COLO668 (cell line): ENCODE results near the gene TMEM63C.

Experiments
- DNase-seq: peaks from one replicate; lab custom pipeline; 2025; ENCODE audit not compliant: unreplicated experiment; lab: John Stamatoyannopoulos, UW

Gene TMEM63C

GRCh38 chr14:77194706-77195105 lies 13.1 kb downstream of the TMEM63C start:
- DNase-seq, result no peak

GRCh38 chr14:77195766-77196165 lies 14.2 kb downstream of the TMEM63C start:
- no peak for DNase-seq

- DNase-seq, result no peak
Observed at GRCh38 chr14:77197988-77198387, 16.4 kb downstream of the TMEM63C start.

DNA sequence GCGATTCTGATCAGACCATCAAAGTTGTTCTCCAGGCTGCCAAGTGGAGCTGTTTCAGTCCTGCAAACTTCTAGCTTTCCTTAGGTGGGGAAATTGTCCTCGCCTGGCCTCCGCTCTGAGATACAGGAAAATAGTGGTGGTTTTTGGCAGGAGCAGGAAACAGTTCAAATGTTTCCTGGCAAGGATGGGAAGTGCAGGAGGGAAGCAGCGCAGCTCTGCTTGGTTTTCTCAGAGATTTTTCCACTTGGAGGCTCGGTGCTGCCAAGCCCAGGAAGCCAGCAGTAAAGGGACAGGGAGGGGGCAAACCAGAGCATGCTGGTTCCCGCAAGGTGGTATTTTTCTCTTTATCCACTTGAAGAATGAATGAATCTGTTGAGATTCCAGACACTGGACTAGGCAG lies 17.0 kb downstream of the TMEM63C start:
- no peak for DNase-seq

DNA sequence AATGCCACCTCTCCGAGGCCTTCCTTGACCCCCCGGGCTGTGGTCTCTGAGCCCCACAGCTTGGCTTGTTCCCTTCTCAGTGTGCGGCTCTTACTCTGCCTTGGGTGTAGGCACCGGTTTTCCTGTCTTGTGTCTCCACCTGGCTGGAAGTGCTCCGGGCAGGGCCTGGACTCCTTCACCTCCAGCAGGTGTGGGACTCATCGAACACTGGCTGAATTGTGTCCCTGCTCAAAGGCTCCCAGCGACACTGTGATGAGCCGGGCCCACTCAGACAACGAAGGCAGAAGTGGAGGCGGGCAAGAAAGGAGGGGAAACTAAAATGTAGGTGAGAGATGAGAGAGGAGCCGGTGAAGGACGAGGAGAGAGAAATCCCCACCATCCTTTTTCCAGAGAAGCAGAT lies 18.0 kb downstream of the TMEM63C start:
- no peak for DNase-seq

- no peak for DNase-seq
Observed at GRCh38 chr14:77200406-77200985, 18.9 kb downstream of the TMEM63C start.

- DNase-seq, result no peak
Observed at GRCh38 chr14:77201696-77202095, 20.1 kb downstream of the TMEM63C start.

DNA sequence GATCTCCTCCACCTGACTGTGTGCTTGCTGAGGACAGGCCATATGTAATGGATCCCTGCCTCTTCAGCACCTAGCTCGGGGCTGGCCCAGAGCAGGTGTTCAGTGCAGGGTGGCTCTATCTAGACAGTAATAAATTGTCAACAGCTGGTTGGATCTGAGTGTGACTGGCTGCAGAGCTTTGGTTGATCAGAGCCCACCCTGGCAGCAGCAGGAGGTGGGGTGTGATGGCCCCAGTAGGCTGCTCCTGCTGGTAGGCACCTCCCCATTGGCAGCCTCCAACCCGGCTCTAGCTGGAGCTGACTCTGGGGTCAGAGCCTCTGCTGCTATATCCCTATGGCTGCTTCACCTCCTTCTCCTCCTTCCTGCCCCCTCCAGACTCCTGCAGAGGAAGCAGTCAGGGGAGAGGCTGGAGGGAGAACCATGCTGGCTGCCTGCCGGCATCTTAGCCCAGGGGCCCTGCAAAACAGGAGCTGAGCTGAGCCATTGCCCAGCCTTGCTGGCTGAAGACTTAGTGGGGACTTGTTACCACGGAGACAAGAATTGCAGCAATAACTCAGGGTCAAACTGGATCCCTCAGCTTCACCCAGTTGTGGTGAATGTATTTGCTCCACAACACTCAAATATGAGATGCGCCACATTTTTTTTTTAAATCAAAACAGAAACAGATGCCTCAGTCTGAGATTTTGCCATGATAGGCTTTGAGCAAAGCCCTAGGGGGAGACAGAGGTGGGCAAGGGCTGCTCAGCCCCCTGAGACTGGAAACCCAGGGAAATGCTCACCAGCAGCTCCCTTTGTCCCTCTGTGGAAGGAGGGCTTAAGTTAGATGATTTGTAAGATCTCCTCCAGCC lies 22.2 kb downstream of the TMEM63C start:
- peak; percentile 64 for DNase-seq

DNA sequence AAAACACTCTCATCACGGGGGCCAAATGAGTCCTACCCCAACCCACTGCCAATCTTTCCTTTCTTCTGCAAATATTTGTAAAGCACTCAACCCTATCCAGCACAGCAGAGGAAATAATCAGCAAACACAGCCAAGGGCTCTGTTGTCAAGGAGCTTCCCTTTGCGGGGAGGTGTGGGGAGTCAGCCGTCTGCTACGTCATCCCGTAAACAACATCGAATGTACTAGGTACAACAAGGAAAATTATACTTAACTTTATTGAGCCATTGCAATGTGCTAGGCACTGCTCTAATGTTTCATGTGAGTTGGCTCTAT lies 22.8 kb downstream of the TMEM63C start:
- peak; percentile 89 for DNase-seq

- DNase-seq, result no peak
Observed at GRCh38 chr14:77204907-77205306, 23.3 kb downstream of the TMEM63C start.

- no peak for DNase-seq
Observed at GRCh38 chr14:77205566-77205965, 24.0 kb downstream of the TMEM63C start.

DNA sequence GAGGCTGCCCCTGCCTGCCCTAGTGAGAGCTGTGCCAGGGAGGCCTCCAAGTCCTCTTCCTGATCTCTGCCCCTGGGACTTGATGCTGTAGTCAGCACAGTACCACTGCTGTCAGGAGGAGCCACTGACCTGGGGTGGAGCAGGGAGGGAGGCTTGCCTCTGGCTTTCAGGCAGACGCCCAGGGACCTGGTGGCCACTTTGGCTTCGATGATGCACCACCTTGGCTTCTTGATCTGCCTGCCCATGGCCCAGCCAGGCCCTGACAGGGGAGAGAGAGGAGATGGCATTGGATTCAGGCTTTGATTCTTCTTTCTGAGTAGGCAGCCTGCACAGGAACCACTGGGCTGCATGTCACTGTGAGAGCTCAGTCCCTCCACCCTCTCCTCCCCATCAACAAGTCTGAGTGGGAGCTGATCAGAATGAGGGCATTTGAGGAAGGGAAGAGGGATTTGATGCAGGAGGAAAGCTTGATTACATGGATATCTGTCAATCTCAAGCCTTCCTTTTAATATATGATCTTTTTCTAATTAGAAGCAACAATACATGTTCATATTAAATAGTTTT lies 24.7 kb downstream of the TMEM63C start:
- DNase-seq, result no peak

- peak; percentile 64 for DNase-seq
Observed at GRCh38 chr14:77206877-77207389, 25.3 kb downstream of the TMEM63C start.

- DNase-seq, result peak; percentile 64
Observed at GRCh38 chr14:77208291-77208978, 26.8 kb downstream of the TMEM63C start.

DNA sequence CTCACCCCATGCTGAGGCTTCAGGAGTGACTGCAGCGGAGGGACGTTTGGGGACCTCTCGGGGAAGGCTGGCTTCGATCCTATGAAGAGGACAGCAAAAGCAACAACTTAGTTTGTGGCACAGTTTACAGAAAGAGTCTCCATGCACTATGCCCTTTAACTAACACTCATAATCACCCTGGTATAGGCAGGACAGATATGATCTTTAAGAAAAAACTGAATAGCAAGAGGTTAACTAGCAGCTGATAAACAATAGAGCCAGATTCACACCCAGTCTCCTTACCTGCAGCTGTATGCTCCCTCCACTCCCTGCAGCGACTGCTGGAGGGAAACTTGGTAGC lies 27.4 kb downstream of the TMEM63C start:
- no peak for DNase-seq

DNA sequence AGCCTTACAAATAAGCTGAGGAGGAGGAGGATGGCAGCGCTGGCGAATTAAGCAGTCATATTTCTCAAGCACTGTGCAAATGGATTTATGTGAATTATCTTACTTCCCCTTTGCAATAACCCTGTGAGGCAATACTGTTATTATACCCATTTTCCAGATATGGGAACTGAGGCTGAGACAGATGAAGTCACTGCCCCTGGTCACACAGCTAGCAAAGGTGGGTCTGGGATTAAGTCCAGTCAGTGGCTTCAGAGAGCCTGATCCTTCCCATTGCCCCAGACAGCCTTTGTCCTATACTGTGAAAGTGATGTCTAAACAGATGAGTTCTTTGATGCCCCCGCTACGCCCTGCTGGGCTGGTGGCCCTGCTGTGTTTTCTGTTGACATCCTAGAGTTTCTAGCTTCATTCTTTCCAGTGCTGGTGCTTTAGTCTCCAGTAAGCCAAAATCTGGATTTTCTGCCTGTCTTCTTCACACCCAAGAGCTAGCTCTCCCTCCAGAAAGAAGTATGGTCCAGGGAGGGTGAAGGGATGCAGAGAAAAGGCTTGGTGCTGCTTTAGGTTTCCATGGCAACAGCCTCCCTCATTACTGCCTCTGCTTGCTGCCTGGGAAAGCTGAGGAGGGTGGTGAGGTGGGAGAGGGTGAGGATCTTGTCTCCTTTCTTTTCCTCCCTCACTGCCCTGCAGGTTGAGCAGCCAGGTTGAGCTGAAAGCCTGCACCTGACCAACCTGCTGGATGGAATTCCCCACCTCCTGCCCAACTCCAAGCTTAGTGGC lies 30.7 kb downstream of the TMEM63C start:
- no peak for DNase-seq

DNA sequence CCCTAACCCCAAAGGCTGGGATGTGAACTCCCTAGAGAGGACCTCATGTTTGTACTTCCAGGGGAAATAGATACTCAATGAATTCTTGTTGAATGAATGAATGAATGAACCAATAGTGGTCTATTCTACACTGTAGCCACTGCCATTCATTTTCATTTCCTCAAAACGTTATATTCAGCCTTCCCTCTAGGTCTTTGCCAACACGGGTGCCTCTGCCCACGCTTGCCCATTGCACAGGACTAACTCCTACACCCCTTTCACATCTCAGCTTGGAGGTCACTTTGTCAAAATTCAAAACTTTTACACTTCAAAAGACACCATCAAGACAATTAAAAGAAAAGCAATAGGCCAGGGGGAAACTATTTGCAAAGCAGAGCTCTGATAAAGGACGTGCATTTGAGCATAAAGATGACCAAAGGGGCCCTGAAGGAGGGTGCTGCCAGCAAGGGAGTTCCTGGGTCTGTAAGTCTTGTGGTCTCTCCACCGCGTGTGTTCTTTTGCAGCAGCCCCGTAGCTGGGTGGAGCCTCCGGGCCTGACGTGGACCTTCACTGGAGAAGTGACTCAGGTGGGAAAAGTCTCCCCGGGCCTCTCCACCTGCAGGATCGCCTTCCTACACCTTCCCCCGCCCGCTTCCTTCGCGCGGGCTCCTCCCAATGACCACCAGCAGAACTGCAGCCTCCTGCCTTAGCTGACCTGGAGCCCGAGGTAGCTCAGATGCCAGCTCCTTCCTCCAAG lies 31.5 kb downstream of the TMEM63C start:
- peak; percentile 90 for DNase-seq

- DNase-seq, result no peak
Observed at GRCh38 chr14:77213679-77214016, 32.0 kb downstream of the TMEM63C start.

- DNase-seq, result no peak
Observed at GRCh38 chr14:77214216-77214615, 32.6 kb downstream of the TMEM63C start.

DNA sequence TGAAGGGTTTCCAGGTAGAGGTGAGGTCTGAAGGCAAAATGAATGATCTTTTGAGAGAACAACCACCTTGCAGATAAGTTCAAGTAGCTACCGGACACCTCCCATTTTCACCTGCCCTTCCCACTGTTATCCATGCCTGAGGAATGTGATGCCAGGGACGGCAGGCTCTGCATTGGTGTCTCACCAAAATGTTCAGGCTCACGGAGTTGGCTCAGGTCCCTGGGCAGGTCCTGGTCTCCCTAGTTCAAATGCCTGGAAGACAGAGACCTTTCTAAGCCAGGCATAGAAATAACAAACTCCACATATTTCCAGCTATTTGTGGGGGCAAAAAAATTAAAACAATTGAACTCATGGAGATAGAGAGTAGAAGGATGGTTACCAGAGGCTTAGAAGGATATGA lies 36.0 kb downstream of the TMEM63C start:
- DNase-seq, result no peak

- no peak for DNase-seq
Observed at GRCh38 chr14:77219591-77219990, 38.0 kb downstream of the TMEM63C start.
